Skeletal muscle tissue (tissue), 4 donors: ENCODE measurements around the gene ERP44. TPM values are rescaled to one million over a fixed set of nuclear protein-coding genes. Genes with fewer than 3 reads are reported as not detected.
A peak's percentile ranks its signal among the peaks of the same experiment; 100 is the strongest.
"Not testable (repeated sequence)": the region's sequence is repeated elsewhere in the genome, so short reads cannot be mapped to it uniquely, and the experiment has no call there.

Experiments
- H3K27ac ChIP-seq: one replicate; pipeline ENCODE4 v1.7.0; 2013; ENCODE audit warnings: mild to moderate bottlenecking, low read depth, low read length, inconsistent platforms
- H3K27me3 ChIP-seq, 3 donors: one replicate each; pipeline ENCODE4 v1.7.0; 2013; ENCODE audit warnings: low read length in 3 of 3; ENCODE audit not compliant: control insufficient read depth in 3 of 3, insufficient read depth in 3 of 3
- H3K36me3 ChIP-seq, 3 donors: one replicate each; pipeline ENCODE4 v1.7.0; 2013; ENCODE audit warnings: low read length in 3 of 3; ENCODE audit not compliant: control insufficient read depth in 3 of 3, insufficient read depth in 3 of 3
- H3K4me1 ChIP-seq, 3 donors: one replicate each; pipeline ENCODE4 v1.7.0; 2013; ENCODE audit warnings: low read length in 3 of 3, mild to moderate bottlenecking in 3 of 3; ENCODE audit not compliant: control insufficient read depth in 3 of 3, insufficient read depth in 3 of 3
- H3K4me3 ChIP-seq, 3 donors: one replicate each; pipeline ENCODE4 v1.7.0; 2013; ENCODE audit warnings: low read length in 3 of 3
- H3K9ac ChIP-seq, 3 donors: one replicate each; pipeline ENCODE4 v1.7.0; 2013; ENCODE audit warnings: low read length in 3 of 3, mild to moderate bottlenecking in 3 of 3, moderate library complexity in 2 of 3, low read depth in 1 of 3
- H3K9me3 ChIP-seq, 3 donors: one replicate each; pipeline ENCODE4 v1.7.0; 2013; ENCODE audit warnings: low read length in 3 of 3; ENCODE audit not compliant: control insufficient read depth in 3 of 3
- total RNA-seq: library from RNA; depleted of rRNA; stranded (reverse); fragments of >200 nt; gene quantifications from one replicate; pipeline ENCODE4 v1.2.3, GENCODE V29; 2014
- donor health status: Osteomylitis.

ERP44 gene
- total RNA-seq, 1 donor from 2014 or later, result 9.4 TPM

- Histone ChIP-seq H3K36me3 (no peaks in the 10 kb centered on the region), H3K4me1 (peaks cover 0 to 9% (median 4%) of the 10 kb centered on the region in 3 donors), H3K9me3 (no peaks in the 10 kb centered on the region), H3K4me3 (no peak overlapping the region), H3K27ac (no peak overlapping the region), H3K9ac (no peak overlapping the region), H3K27me3 (no peaks in the 10 kb centered on the region)
These were observed 10.6 kb downstream of the ERP44 start for GRCh38 chr9:100088202-100088601.

DNA sequence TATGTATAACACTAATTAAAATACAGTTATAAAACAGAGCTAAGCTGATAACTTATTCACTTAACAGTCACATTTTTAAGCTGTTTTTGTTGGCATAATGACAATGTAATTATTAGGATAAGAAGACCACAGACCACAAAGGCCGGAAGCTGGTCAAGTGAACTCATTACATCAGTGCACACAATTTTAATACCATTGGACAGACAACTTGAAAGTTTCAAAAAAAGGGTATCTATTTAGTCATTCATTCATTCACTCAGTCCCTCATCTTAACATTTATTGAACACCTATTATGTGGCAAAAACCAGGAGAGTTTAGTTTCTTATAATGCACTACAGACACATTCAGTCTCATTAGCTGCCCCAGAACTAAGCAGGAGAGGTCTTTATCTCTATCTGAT lies 11.6 kb downstream of the ERP44 start:
- Histone ChIP-seq H3K27ac (no peak overlapping the region), H3K27me3 (no peaks in the 10 kb centered on the region), H3K9ac (no peak overlapping the region), H3K36me3 (no peaks in the 10 kb centered on the region), H3K9me3 (no peaks in the 10 kb centered on the region), H3K4me1 (peaks cover 3 to 12% (median 7%) of the 10 kb centered on the region in 3 donors), H3K4me3 (no peak overlapping the region)

DNA sequence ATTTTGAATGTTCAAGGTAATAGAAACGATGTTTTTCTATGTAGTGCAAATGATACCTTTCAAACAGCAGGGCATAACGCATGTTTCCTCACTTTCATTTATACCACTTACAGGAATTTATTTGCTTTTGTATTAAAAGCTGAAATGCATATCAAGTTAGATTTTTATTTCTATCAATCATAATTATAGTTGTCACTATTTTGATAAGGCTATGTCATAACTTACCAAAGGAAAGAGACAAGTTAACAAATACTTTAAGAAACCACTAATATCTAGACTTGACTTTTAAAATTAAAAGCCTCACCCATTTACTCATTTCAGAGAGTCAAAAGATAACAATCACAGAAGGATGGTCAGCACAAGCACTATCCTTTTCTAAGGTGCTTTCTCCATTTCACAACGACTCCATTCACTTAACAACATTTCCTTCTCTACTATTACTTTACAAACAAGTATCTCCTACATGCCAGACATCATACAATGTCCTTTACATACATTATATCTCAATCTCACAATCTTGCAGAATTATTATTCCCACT lies 12.6 kb downstream of the ERP44 start:
- H3K27me3 ChIP-seq, result no peaks in the 10 kb centered on the region
- no peaks in the 10 kb centered on the region for H3K9me3 ChIP-seq
- no peak overlapping the region for H3K9ac ChIP-seq
- H3K27ac ChIP-seq, result no peak overlapping the region
- peaks cover 3 to 12% (median 7%) of the 10 kb centered on the region in 3 donors for H3K4me1 ChIP-seq
- H3K4me3 ChIP-seq, result no peak overlapping the region
- H3K36me3 ChIP-seq, result no peaks in the 10 kb centered on the region

GRCh38 chr9:100084734-100085133 lies 14.1 kb downstream of the ERP44 start:
- Histone ChIP-seq H3K4me3 (no peak overlapping the region), H3K9me3 (no peaks in the 10 kb centered on the region), H3K27me3 (no peaks in the 10 kb centered on the region), H3K27ac (no peak overlapping the region), H3K9ac (no peak overlapping the region), H3K4me1 (peaks cover 3 to 12% (median 7%) of the 10 kb centered on the region in 3 donors), H3K36me3 (no peaks in the 10 kb centered on the region)

- no peaks in the 10 kb centered on the region for H3K36me3 ChIP-seq
- no peak overlapping the region for H3K9ac ChIP-seq
- no peaks in the 10 kb centered on the region for H3K27me3 ChIP-seq
- H3K4me3 ChIP-seq, result no peak overlapping the region
- no peaks in the 10 kb centered on the region for H3K9me3 ChIP-seq
- H3K4me1 ChIP-seq, result peaks cover 3 to 12% (median 7%) of the 10 kb centered on the region in 3 donors
- H3K27ac ChIP-seq, result no peak overlapping the region
These were observed 14.7 kb downstream of the ERP44 start for GRCh38 chr9:100084128-100084453.

DNA sequence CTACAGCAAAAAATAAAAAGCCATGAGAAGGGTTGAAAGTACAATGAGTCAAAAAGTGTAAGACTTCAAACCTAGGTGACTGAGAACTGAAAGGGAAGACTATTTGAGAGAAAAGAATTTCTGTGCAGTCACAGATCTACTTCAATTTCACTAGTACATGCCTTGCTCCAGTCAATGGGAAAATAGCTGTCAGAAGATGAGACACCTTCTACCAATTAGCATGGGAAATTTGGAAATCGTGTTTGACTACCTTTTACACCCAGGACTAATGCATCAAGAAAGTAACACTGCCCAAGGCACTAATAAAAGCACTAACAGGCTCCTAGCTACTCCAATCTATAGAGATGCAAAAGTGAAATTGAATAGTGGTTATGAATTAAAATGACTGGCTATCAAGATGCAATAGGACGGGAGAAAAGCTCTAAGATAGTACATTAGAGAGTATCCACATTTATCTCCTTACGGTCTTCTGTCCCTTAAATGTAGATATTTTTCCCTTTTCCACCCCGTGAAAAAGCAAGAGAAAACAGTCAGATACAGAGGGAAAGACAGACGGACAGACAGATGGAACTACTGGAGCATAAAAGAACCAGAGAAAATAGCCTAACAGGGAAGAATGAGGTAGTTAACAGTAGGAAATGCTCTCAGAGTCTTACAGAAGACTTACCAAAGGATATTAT lies 15.2 kb downstream of the ERP44 start:
- no peaks in the 10 kb centered on the region for H3K27me3 ChIP-seq
- no peak overlapping the region for H3K27ac ChIP-seq
- no peaks in the 10 kb centered on the region for H3K9me3 ChIP-seq
- peaks cover 3 to 12% (median 7%) of the 10 kb centered on the region in 3 donors for H3K4me1 ChIP-seq
- no peaks in the 10 kb centered on the region for H3K36me3 ChIP-seq
- peak overlapping the region in 1 of 3 donors; percentile 28 for H3K4me3 ChIP-seq
- H3K9ac ChIP-seq, result no peak overlapping the region

DNA sequence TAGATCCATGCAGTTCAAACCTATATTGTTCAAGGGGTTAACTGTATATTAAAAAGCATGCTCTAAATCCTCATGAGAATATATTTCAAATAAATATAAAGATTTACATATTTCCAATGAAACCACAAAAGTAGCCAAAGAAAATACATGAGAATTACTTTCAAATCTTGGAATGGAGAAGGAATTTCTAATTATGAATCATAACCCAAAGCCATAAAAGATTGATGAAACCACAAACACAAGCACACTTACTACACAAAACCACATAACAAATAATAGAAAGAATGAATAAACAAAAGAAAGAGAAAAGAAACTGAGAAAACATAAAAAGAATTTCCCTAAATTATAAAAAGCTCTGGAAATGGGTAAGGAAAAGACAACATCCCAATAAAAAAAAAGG lies 16.0 kb downstream of the ERP44 start:
- no peaks in the 10 kb centered on the region for H3K27me3 ChIP-seq
- no peak overlapping the region for H3K27ac ChIP-seq
- no peak overlapping the region for H3K9ac ChIP-seq
- H3K4me3 ChIP-seq, result no peak overlapping the region
- H3K9me3 ChIP-seq, result no peaks in the 10 kb centered on the region
- H3K36me3 ChIP-seq, result no peaks in the 10 kb centered on the region
- H3K4me1 ChIP-seq, result peaks cover 3 to 12% (median 7%) of the 10 kb centered on the region in 3 donors

DNA sequence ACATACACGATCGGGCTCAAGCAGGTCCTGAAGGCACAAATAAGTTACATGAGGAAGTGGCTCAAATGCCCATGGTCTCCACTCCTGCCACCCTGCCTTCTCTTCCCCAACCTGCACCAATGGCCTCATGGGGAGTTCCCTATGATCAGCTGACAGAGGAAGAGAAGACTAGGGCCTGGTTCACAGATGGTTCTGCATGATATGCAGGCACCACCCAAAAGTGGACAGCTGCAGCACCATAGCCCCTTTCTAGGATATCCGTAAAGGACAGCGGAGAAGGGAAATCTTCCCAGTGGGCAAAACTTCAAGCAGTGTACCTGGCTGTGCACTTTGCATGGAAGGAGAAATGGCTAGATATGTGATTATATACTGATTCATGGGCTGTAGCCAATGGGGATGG lies 22.5 kb downstream of the ERP44 start:
- H3K9me3 ChIP-seq, H3K4me1 ChIP-seq, H3K27me3 ChIP-seq, H3K4me3 ChIP-seq, H3K9ac ChIP-seq, H3K27ac ChIP-seq, H3K36me3 ChIP-seq: not testable (repeated sequence)

DNA sequence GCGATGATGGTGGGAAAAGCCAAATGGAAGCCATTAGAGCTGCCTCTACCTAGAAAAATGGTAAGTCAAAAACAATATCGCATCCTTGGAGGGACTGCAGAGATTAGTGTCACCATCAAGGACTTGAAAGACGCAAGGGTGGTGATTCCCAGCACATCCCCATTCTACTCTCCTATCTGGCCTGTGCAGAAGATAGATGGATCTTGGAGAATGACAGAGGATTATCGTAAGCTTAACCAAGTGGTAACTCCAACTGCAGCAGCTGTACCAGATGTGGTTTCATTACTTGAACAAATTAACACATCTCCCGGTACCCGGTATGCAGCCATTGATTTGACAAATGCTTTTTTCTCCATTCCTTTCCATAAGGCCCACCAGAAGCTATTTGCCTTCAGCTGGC lies 23.8 kb downstream of the ERP44 start:
- no peak overlapping the region for H3K4me3 ChIP-seq

GRCh38 chr9:100074093-100074492 lies 24.7 kb downstream of the ERP44 start:
- no peaks in the 10 kb centered on the region for H3K36me3 ChIP-seq
- peaks cover 2 to 9% (median 2%) of the 10 kb centered on the region in 3 donors for H3K4me1 ChIP-seq
- no peaks in the 10 kb centered on the region for H3K9me3 ChIP-seq
- H3K9ac ChIP-seq, result no peak overlapping the region
- no peak overlapping the region for H3K27ac ChIP-seq
- H3K4me3 ChIP-seq, result no peak overlapping the region
- no peaks in the 10 kb centered on the region for H3K27me3 ChIP-seq

More for the DNA sequence above, 23.8 kb downstream of the ERP44 start:
- Histone ChIP-seq H3K9me3 (no peaks in the 10 kb centered on the region), H3K36me3 (no peaks in the 10 kb centered on the region), H3K27ac (no peak overlapping the region), H3K27me3 (no peaks in the 10 kb centered on the region), H3K4me1 (peaks cover 2 to 9% (median 2%) of the 10 kb centered on the region in 3 donors), H3K9ac (no peak overlapping the region)
